Measurements from ENCODE around the gene CFC1.
"Not testable (repeated sequence)": the region's sequence is repeated elsewhere in the genome, so short reads cannot be mapped to it uniquely, and the experiment has no call there.

The CFC1 gene

GRCh38 chr2:130599393-130599792, at the start of gene CFC1:
Gene CFC1 (minus strand): TSS chr2:130599575. CDS start chr2:130599287, 288 bp downstream.
- DNase-seq = not testable (repeated sequence)

GRCh38 chr2:130641688-130642087, 42.3 kb upstream of the CFC1 start:
- not testable (repeated sequence) for DNase-seq

- not testable (repeated sequence) for DNase-seq
Observed at GRCh38 chr2:130638973-130639372, 39.6 kb upstream of the CFC1 start.

GRCh38 chr2:130628784-130629475, 29.6 kb upstream of the CFC1 start:
- DNase-seq = not testable (repeated sequence)

GRCh38 chr2:130611140-130611539, 11.8 kb upstream of the CFC1 start, which contains the start of gene POTEJ:
Gene POTEJ (plus strand): TSS chr2:130611440. CDS start chr2:130611533, 93 bp downstream.
- DNase-seq = not testable (repeated sequence)

- not testable (repeated sequence) for DNase-seq
Observed at GRCh38 chr2:130610486-130610885, 11.1 kb upstream of the CFC1 start.

- not testable (repeated sequence) for DNase-seq
Observed at GRCh38 chr2:130609002-130609920, 9.9 kb upstream of the CFC1 start.

- not testable (repeated sequence) for DNase-seq
Observed at GRCh38 chr2:130608276-130609001, 9.1 kb upstream of the CFC1 start.

GRCh38 chr2:130601648-130602302, 2.4 kb upstream of the CFC1 start:
- DNase-seq = not testable (repeated sequence)

- not testable (repeated sequence) for DNase-seq
Observed at GRCh38 chr2:130599926-130600325, 551 bp upstream of the CFC1 start.

- not testable (repeated sequence) for DNase-seq
Observed at GRCh38 chr2:130598463-130598862, 912 bp downstream of the CFC1 start.

GRCh38 chr2:130597994-130598393, 1.4 kb downstream of the CFC1 start:
- DNase-seq = not testable (repeated sequence)

GRCh38 chr2:130596757-130597156, 2.6 kb downstream of the CFC1 start:
- not testable (repeated sequence) for DNase-seq

GRCh38 chr2:130594011-130594410, 5.4 kb downstream of the CFC1 start:
- not testable (repeated sequence) for DNase-seq

GRCh38 chr2:130592791-130593414, 6.5 kb downstream of the CFC1 start:
- not testable (repeated sequence) for DNase-seq

- DNase-seq = not testable (repeated sequence)
Observed at GRCh38 chr2:130590842-130591359, 8.5 kb downstream of the CFC1 start.

GRCh38 chr2:130590170-130590841, 9.1 kb downstream of the CFC1 start:
- not testable (repeated sequence) for DNase-seq

- not testable (repeated sequence) for DNase-seq
Observed at GRCh38 chr2:130588688-130589458, 10.5 kb downstream of the CFC1 start.

- not testable (repeated sequence) for DNase-seq
Observed at GRCh38 chr2:130584726-130585125, 14.6 kb downstream of the CFC1 start.

GRCh38 chr2:130583582-130583981, 15.8 kb downstream of the CFC1 start:
- DNase-seq = not testable (repeated sequence)
